Right ventricle myocardium superior (tissue), 1 donor: Measurements from ENCODE around the gene HABP2. TPM values are rescaled to one million over a fixed set of nuclear protein-coding genes. Genes with fewer than 3 reads are reported as not detected.

Source experiments
- ATAC-seq: fragments of 200-7000 bp; cut with Tn5 transposase; one replicate; pipeline ENCODE4 v1.9.1; 2020; ENCODE audit warnings: mild to moderate bottlenecking; ENCODE audit not compliant: poor library complexity
- DNase-seq: peaks from one replicate; pipeline ENCODE4 v3.0.0-alpha.2; 2020
- intact Hi-C: fragments of 100-400 bp; cut with DNase I; formaldehyde crosslinking; loops from one replicate; pipeline ENCODE4 v1.11.2; 2022
- total RNA-seq: library from RNA; stranded (reverse); fragmentation: NEBNext Ultra II Directional; extraction: Animal tissue kit (Norgen Biotek cat#: 25700); gene quantifications from one replicate; pipeline ENCODE4 v1.2.1, GENCODE V29; 2021
- donor health status: DM: no; HTN: yes; CAD: no; lungs with severe emphysema.

The HABP2 gene
- total RNA-seq, 1 donor from 2014 or later: 0.24 TPM

DNA sequence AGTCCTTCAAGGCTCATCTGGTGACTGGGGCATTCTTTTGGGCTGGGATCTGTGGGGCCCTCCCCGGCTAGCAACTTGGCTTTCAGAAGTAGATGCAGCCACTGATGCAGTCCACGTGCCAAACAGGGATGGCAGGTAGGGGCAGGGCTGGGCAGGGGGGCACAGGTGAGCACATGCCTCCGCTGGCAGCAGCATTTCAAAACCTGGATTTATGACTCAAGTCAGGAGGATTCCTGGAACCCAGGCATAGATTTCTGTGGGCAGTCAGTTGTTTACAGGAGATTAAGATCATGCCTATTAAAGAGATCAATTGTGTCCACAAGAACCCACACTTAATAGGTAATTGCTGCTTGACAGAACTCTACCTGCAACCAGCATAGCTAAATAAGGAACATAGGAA is 839 bp upstream of the HABP2 start:
- ATAC-seq: no peak
- intact Hi-C loops: no loop called here
- no peak for DNase-seq

DNA sequence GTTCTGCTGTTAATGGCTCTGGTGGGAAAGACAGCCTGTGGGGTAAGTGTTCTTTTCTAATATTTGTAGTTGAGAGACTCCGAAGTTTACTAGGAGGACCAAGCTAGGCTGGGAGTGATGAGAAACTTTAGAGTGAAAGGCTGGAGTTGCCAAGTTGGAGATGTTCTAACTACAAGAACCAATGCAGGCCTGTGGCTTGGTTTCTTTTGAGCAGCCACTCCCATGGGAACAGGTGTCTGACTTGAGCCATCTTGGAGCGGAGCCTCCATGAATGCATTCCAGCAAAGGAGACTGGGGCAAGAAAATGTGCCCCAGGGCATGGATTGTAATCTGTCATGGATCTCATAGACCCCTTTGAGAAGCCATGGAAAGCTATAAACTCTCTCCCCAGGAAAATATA is 296 bp downstream of the HABP2 start:
- ATAC-seq (no peak), DNase-seq (no peak)
- intact Hi-C loops: no loop called here

- DNase-seq (no peak), ATAC-seq (no peak)
- intact Hi-C loops: no loop called here
Measured at GRCh38 chr10:113554214-113554613, 1.4 kb downstream of the HABP2 start.

- DNase-seq: no peak
Measured at GRCh38 chr10:113555245-113555644, 2.4 kb downstream of the HABP2 start.

DNA sequence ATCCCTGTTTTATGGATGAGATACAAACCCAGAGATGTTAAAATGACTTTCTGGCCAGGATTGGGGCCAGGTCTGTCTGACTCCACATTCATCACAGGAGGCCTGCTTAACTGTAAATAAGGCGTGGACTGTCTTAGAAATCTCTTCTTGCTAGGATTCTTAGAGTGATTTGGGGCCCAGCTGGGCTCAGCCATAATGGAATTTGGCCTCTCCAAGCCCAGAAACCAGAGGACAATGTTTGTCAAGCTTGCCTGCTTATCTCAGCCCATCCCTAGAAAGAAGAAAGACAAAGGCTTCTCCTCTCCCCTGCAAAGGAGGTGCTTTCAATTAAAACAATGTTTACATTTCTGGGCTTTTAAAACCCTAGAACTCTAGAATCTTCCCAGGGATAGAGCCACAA is 2.9 kb downstream of the HABP2 start:
- DNase-seq: no peak
- intact Hi-C loops: no loop called here

More at GRCh38 chr10:113555245-113555644, 2.4 kb downstream of the HABP2 start:
- intact Hi-C loops: no loop called here
- no peak for ATAC-seq

GRCh38 chr10:113557424-113557862 is 4.6 kb downstream of the HABP2 start:
- no peak for ATAC-seq

More for the DNA sequence above, 2.9 kb downstream of the HABP2 start:
- ATAC-seq: no peak

DNA sequence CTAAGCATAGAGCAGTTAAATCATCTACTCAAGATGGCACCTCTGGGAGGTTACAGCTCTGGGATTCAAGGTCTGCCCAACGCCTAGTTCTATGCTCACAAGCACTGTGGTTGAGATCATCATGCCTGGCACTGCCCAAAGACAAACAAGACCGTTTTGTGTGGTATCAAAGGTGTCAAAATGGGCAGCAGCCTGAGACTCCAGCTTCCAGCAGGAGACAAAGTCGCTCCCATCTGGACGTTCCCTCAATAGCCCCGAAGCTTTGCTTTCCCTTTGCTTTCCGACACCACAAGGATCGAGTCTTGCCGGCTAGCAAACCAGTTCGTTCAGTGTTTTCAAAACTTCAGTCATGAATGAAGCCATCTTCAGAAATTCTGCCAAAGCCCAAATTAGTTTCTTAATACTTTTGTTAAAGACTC is 5.1 kb downstream of the HABP2 start:
- ATAC-seq (no peak), DNase-seq (no peak)
- intact Hi-C loops: no loop called here

More at GRCh38 chr10:113557424-113557862, 4.6 kb downstream of the HABP2 start:
- no peak for DNase-seq
- intact Hi-C loops: no loop called here

DNA sequence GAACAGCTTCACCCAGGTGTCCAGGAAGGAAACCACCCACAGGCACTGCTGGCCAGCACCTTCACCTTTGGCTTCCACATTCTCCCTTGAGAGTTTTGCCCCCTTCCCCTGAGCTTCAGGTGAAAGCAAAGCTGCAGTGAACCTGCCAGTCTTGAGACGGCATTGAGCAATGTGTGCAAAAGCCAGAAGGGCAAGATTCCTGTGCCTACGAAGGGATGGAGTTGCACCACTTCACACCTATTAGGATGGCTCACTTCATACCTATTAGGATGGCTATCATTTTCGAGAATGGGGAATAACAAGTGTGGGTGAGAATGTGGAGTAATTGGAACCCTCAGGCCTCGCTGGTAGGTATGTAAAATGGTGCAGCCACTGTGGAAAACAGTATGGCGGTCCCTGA is 7.2 kb downstream of the HABP2 start:
- no peak for ATAC-seq

GRCh38 chr10:113561214-113561613 is 8.4 kb downstream of the HABP2 start:
- no peak for ATAC-seq
- intact Hi-C loops: no loop called here
- DNase-seq: no peak

More for the DNA sequence above, 7.2 kb downstream of the HABP2 start:
- DNase-seq: no peak
- intact Hi-C loops: no loop called here

GRCh38 chr10:113562069-113562468 is 9.2 kb downstream of the HABP2 start:
- ATAC-seq: no peak
- intact Hi-C loops: no loop called here
- DNase-seq: no peak

DNA sequence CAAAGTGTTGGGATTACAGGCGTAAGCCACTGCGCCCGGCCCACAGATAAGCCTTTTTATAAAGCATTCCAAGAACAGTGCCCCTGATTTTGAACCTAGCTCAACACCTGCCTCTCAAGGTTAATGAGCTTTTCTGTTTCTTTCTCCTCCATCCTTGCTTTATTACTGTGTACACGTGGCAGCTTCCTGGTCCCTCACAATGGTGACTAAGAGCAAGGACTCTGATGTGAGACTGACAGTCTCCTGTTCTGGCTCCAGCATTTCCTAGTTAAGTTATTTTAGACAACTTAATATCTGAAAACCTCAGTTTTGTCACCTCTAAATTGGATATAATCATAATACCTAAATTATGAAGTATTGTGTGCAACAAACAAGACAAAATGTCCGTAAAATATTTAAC is 9.9 kb downstream of the HABP2 start:
- DNase-seq: no peak
- intact Hi-C loops: no loop called here
- no peak for ATAC-seq

DNA sequence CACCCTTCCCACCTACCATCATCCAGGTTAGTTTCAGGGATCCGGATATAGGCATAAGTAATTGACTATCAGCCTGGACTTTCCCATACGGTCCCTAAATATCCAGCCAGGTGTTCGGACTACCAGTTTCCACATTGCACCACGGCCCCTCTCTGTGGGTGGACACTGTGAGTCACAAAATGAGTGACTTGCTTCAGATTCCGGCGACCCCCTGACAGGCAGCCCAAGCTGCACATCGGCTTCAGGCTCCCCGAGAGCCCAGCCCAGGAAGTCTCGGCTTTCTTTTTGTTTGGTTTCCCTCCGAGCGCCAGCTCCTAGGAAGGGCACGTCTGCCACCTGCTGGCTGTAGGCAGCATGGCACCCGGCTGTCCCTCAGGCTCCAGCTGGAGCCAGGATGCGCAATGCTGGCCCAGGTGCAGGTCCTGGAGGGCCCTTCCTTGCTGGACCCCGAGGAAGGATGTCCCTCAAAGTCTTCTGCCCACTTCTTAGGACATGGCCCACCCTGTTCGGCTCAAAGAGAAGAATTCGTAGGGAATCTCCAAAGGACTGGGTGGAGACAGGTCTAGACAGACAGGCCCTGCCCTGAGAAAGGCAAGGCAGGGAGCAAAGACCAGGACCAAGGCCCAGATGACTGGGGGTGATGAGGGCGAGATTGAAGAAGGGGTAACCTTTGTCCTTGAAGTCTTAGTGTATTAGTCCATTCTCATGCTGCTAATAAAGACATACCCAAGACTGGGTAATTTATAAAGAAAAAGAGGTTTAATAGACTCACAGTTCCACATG is 10.6 kb downstream of the HABP2 start:
- DNase-seq (peak; percentile 84), ATAC-seq (peak; percentile 95)
- intact Hi-C loops: no loop called here

- DNase-seq (no peak), ATAC-seq (no peak)
- intact Hi-C loops: no loop called here
Measured at GRCh38 chr10:113565364-113565763, 12.5 kb downstream of the HABP2 start.

- intact Hi-C loops: no loop called here
- no peak for DNase-seq
- no peak for ATAC-seq
Measured at GRCh38 chr10:113566888-113567287, 14.0 kb downstream of the HABP2 start.

DNA sequence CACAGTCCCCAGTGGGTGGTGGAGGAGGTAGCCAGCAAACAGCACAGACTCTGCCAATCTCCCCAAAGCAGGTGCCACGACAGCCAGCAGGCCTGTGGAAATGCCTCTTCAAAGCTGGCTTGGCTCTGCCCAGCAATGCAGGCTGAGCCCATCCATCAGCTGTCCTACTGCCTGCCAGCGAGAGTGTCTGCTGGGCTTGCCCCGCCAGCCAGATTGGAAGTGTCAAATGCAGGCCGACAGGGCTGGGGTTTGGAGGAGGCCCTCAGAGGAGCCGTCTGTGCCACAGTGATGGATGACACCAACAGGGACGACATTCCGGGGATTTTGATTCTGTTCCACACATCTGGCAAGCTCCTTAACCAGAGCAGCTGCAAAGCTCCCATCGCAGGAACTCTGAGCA is 16.7 kb downstream of the HABP2 start:
- intact Hi-C loops: no loop called here
- DNase-seq: peak; percentile 64

GRCh38 chr10:113572520-113573290 is 19.9 kb downstream of the HABP2 start:
- no peak for ATAC-seq
- intact Hi-C loops: no loop called here
- DNase-seq: no peak

More for the DNA sequence above, 16.7 kb downstream of the HABP2 start:
- peak; percentile 94 for ATAC-seq

- intact Hi-C loops: no loop called here
- ATAC-seq: no peak
- no peak for DNase-seq
Measured at GRCh38 chr10:113573368-113573767, 20.5 kb downstream of the HABP2 start.

- ATAC-seq: no peak
- intact Hi-C loops: no loop called here
- DNase-seq: no peak
Measured at GRCh38 chr10:113576852-113577251, 24.0 kb downstream of the HABP2 start.

GRCh38 chr10:113578773-113579172 is 25.9 kb downstream of the HABP2 start:
- ATAC-seq (no peak), DNase-seq (no peak)
- intact Hi-C loops: no loop called here

DNA sequence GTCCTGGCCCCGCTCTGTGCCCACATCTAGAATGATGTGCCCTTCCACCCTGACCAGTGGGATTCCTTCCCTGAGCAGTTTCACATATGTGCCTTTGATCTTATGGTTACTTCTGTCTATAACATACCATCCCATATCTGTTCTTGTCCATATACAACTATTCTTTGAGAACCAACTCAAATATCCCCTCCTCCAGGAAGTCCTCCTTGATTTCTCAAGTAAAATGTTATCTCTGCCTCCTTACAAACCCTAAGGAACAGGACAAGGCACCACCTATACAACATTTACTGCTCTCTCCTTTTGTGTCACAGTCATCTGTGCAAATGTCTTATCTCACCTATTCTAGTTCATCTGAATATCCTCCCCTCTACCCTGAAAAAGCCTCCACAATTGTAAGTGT is 28.2 kb downstream of the HABP2 start:
- DNase-seq (no peak), ATAC-seq (no peak)
- intact Hi-C loops: no loop called here
